SK-N-MC (cell line): ENCODE measurements around the gene ITGAD.

Experiments used
- EZH2 ChIP-seq: fragments of 200-600 bp; sonication (generic); IDR thresholded peaks from one replicate; pipeline ENCODE4 v1.6.1; 2017; ENCODE audit warnings: antibody characterized with exemption
- FOXP2 ChIP-seq: optimal IDR thresholded peaks from 2 replicates; pipeline ENCODE3; 2011; ENCODE audit warnings: mild to moderate bottlenecking, moderate library complexity; ENCODE audit not compliant: insufficient read depth; ENCODE audit errors: extremely low read length, control extremely low read depth
- POLR2AphosphoS5 ChIP-seq: IDR thresholded peaks from 2 replicates; pipeline ENCODE4 v1.6.1; 2012; ENCODE audit warnings: mild to moderate bottlenecking, low read depth, low read length, borderline replicate concordance

- TF ChIP-seq EZH2 (no peak), POLR2AphosphoS5 (no peak), FOXP2 (no peak)
Observed at GRCh38 chr16:31471875-31472708, 79.0 kb downstream of the ITGAD start, which contains the start of gene TGFB1I1.
